Testis (tissue), 2 donors: Measurements from ENCODE around the gene SPAST.

Experiments
- POLR2A ChIP-seq: fragments of 450-650 bp; IDR thresholded peaks from one replicate; pipeline ENCODE4 v1.6.1; 2017; ENCODE audit warnings: antibody characterized with exemption, mild to moderate bottlenecking, moderate library complexity
- TF ChIP-seq, protein P1 (sequence below), 3 experiments: fragments of 450-650 bp in 2 of 3; fragments of 200-600 bp in 1 of 3; sonication (generic) in 1 of 3; IDR thresholded peaks; one replicate each; pipeline ENCODE4 v1.5.1; 2016 to 2019; ENCODE audit warnings: antibody characterized with exemption in 3 of 3, mild to moderate bottlenecking in 2 of 3, moderate library complexity in 1 of 3

DNA sequence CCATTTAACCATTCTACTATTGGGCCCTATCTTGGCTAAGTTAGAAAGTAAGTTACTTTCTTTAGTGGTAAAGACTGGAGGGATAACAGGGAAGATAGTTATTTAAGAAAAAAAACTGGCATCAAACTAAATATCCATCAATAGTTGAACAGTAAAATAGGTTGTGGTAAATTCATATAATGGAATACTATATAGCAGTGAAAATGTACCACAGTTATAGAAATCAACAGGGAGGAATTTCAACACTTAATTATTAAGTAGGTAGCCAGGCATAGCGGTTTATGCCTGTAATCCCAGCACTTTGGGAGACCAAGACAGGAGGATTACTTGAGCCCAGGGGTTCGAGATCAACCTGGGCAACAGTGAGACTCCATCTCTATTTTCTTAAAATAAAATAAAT is 3.1 kb upstream of the SPAST start:
- TF ChIP-seq, protein P1, sequence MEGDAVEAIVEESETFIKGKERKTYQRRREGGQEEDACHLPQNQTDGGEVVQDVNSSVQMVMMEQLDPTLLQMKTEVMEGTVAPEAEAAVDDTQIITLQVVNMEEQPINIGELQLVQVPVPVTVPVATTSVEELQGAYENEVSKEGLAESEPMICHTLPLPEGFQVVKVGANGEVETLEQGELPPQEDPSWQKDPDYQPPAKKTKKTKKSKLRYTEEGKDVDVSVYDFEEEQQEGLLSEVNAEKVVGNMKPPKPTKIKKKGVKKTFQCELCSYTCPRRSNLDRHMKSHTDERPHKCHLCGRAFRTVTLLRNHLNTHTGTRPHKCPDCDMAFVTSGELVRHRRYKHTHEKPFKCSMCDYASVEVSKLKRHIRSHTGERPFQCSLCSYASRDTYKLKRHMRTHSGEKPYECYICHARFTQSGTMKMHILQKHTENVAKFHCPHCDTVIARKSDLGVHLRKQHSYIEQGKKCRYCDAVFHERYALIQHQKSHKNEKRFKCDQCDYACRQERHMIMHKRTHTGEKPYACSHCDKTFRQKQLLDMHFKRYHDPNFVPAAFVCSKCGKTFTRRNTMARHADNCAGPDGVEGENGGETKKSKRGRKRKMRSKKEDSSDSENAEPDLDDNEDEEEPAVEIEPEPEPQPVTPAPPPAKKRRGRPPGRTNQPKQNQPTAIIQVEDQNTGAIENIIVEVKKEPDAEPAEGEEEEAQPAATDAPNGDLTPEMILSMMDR (IDR thresholded peaks at IDR 0.05): no peak
- TF ChIP-seq POLR2A: no peak
